Ecto neural progenitor cell (in vitro differentiated cells): Measurements from ENCODE around the gene ZNF641.

Source experiments
- DNase-seq: peaks from one replicate; pipeline ENCODE4 v3.0.0-alpha.2; 2018; ENCODE audit warnings: low spot score

ZNF641 gene

DNA sequence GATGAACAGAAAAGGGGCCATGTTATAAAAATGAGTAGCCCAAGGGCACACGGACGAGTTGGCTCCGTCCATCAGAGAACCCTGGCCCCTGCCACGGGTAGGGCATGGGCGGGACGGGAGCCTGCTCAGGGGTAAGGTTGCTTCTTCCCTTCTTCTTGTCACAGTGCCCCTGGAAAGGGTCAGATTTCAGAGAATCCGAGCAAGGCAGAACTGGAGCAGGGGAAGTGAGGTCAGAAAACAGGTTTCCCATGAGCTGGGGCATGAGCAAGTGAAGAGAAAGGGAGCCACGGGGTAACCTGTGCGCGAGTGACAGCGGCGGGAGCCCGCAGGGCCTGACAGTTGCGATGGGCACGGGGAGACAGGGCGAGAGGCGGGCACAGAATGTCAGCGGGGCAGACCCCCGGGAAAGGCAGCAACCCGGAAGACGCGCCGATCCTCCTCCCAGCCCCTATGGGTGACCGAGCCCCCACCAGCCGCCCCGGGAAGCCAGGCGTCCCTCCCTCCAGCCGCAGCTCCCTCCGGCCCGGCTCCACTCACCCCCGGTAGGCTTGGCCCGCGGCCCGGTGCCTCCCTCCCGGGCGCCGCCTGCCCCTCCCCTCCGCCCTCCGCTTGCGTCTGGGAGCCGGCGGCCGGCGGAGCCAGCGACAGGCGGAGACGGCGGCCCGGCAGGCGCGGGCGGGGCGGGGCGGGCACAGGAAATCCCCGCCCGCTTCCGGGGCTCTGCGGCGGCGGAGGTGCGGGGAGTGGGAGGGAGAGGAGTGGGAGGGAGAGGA lies at the start of gene ZNF641:
TSS of gene ZNF641 (minus strand) at position 671 of the 773 bp plus-strand sequence. CDS start 2,829 bp downstream, outside the sequence.
- DNase-seq, result peak; percentile 92

DNA sequence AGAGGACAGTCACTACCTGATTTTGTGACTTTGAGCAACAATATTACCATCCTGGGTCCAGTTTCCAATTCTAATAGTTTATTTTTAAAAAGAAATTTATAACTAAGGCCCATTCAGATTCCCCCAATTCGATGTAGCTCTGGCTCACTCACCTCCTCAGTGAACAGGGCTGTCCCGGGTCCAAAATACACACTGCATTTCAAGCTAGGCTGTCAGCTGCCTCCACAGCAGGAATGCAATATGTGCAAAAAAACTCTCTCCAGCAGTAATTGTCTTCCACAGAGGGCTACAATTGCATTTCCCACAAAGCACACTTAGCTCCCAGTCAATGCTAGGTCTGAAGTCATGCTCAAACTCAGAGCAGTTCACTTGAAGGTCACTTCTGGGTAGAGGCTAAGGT lies 39.3 kb upstream of the ZNF641 start:
- no peak for DNase-seq

DNA sequence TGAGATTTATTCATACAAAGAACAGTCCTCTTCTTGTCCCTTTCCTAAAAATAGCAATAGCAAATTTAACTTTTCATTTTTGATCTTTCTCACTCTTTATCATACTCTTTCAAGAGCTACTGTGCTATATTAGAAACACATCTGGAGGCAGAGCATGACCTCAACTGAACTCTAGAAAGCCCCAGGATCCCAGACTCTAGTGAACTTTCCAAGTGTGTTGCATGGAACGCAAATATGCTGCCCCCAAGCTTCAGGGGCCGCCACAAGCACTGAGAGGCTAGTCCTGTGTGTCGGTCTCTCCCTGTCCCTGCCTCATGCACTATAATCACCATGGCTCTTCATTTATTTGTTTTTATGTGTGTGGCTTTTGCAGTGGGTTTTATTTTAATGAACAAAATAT lies 38.7 kb upstream of the ZNF641 start:
- DNase-seq, result no peak

DNA sequence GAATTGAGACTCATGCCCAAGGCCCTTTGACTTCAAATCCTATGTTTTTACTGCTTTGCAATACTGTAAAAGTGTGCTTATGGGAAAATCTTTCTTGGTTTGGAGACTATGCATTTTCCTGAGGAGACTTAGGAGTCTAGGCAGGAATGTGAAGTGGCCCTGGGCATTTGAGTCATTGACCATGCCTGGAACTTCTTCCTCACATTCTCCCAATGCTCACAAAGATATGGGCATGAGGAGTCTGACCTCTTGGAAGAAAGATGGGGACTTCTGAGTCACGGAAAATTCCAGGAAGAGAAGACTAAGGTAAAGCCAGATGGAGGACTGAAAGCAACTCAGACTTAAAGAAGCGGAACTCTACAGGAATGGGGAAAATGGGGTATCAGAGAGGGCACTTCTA lies 38.2 kb upstream of the ZNF641 start:
- DNase-seq, result no peak

DNA sequence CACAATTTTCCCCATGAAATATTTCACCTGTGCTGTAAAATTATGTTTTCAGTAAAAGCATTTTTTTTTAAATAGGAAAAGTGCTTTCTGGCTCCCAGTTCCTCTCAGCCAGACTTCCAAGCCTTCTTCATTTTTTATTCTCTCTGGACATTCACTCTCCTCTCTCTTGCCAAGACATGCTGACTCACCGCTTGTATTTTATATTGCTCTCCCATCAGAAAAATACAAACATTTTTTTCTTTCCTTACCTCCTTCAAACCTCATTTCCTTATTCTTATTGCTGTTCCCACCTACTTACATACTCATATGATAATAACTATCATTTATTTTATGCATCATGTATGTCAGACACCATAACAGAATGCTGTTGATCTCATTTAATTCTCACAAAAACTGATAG lies 37.7 kb upstream of the ZNF641 start:
- DNase-seq, result no peak

DNA sequence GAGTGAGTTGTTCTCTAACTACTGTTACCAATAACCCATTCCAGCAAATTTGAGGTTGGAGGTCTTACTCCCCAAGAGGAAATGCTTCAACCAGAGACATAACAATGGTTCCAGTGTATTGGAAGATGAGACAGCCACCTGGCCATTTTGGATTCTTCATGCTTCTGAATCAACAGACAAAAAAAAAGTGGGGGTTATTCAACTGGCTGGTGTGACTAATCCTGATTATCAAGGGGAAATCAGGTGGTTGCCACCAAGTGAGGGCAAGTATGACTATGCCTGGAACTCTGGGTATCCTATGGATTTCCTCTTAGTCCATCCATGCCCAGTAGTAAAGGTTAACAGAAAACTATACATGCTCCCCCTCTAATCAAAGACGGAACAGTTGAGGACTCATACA lies 29.9 kb upstream of the ZNF641 start:
- no peak for DNase-seq

DNA sequence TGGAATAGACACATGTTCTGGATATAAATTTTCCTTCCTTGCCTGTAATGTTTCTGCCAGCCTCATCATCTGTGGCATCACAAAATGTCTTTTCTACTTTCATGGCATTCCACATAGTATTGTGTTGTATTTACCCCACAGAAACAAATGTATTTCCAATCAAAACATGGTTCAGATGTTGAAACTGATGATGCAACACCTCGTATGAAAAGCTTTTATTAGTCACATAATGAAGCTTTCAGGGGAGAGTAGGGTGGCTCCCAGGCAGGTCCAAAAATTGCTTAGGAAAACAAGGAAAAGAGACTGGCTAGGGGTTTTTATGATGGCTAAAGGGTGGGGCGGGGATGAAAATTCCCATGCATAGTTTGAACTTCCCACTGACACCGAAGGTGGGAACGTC lies 29.1 kb upstream of the ZNF641 start:
- no peak for DNase-seq

DNA sequence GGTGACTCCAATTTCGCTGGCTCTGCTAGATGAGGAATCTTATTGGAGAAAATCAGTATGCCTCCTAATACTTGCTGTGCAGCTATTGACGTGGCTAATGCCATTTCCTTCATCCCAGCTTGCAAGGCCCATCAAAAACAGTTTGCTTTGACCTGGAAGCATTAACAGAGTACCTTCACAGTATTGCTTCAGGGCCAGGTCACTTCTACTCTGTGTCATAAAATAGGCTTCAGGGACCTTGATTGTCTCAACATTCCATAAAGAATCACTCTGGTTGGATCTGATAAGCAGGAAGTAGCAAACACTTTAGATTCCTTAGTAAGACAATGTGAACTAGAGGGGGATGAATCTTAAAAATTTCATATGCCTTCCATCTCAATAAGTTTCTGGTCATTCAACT lies 26.9 kb upstream of the ZNF641 start:
- no peak for DNase-seq

DNA sequence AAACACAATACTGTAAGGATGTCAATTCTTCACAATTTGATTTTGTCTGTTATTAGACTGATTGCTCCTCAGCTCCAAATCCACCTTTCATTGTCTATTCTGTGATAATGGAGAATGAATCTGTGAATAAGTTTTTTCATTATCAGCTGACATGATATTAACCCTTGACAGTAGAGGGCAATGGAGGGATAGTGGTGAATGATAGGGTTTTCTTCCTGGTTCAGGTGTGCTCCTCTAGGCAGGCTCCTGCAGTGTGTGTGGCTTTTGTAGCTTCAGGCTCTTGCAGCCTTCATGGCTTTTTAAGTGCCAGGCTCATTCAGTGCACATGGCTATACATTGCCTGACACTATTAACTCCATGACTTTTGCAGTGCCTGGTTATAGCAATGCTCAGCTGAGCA lies 23.4 kb upstream of the ZNF641 start:
- DNase-seq, result no peak

DNA sequence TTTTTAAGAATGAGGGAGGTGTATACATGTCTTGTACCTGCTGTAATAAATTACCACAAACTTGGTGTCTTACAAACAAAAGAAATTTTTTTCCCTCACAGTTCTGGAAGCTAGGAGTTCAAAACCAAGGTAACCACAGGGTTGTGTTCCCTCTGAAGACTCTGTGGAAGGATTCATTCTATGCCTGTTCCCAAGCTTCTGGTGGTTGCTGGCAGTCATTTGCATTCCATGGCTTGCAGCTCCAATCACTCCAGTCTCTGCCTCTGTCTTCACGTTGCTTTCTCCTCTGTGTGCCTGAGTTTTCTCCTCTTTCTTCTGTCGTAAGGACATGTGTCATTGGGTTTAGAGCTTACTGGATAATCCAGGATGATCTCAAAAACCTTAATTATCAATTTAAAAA lies 15.4 kb upstream of the ZNF641 start:
- peak; percentile 41 for DNase-seq

DNA sequence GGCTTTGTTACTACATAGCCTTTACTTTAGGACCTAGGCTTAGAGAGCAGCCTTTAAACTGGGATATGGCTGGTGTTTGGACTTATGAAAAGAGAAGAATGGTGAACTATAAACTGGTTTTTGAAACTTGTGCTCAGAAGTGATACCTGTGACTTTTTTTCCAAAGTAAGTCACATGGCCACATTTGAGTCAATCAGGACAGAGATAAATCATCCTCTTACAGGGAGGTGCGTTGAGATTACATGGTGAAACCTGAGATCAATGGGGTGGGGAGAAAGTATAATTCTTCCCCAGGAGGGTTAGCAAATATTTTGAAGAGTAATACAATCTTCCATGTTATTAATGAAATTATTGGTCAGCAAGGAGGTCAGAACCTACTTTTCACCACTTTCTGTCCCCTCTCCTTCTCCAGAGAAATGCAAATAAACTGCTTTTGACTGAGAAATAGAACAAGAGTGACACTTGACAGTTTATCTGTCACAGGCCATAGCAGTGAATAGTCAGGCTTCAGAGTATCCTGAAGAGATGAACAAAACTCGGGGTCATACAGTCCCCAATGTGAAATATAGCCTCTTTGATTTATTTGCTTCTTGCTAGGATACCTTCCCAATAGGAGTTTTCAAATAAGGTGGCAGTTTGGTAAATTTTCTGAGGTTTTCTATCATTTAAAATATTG lies 11.1 kb upstream of the ZNF641 start:
- peak; percentile 3 for DNase-seq

DNA sequence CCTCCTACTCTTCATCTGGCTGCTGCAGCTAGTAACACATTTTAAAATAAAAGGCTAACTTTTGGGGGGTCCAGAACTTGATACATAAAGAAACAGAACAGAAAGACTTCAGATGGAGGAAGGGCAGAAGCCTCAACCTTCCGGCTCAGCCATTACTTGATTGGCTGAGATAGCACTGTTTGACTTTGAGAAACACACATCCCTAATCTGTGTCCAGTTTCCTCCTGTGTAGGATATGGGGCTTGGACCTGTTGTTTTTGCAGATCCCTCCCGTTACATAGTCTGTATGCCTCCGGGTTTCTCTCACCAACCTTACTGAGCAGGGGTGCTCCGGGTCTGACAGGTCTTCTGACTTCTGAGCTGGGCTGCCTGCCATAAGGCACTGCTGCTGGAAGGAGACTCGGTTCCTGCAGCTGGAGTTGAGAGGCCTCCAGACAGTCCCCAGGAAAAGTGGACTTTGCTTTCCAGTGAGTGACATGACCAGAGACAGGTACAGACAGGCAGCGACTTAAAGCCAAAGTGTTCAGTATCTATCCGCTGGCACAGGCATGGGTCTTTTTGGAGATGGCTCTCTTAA lies 8.3 kb upstream of the ZNF641 start:
- peak; percentile 43 for DNase-seq

DNA sequence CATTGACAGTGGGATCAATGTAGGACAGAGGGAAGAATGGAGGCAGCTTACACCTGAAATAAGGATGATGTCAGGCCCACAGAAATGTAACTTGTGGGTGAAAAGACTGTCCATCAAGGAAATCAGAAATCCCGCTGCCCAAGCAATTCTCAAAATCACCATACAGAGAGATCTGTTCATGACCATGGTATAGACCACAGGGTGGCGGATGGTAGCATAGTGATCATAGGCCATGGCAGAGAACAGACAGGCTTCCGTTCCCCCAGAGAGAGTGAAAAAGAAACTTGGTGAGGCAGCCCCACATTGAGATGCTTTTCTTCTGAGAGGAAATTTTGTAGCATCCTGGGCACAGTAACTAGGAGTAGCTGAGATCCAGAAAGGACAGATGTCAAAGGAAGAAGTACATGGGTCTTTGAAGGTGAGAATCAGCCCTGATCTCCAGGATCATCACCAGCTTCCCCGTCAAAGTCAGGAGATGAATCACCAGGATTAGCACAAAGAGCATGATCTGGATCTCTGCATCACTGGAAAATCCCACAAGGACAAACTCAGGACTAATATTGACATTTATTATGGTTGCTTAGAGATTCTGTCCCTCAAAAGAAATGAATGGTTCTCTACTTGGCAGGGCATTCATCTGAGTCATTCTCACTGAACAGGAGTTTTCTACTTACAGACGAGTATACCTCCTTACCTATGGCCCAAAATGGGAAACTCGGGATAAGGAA lies 5.5 kb upstream of the ZNF641 start:
- DNase-seq, result peak; percentile 29

DNA sequence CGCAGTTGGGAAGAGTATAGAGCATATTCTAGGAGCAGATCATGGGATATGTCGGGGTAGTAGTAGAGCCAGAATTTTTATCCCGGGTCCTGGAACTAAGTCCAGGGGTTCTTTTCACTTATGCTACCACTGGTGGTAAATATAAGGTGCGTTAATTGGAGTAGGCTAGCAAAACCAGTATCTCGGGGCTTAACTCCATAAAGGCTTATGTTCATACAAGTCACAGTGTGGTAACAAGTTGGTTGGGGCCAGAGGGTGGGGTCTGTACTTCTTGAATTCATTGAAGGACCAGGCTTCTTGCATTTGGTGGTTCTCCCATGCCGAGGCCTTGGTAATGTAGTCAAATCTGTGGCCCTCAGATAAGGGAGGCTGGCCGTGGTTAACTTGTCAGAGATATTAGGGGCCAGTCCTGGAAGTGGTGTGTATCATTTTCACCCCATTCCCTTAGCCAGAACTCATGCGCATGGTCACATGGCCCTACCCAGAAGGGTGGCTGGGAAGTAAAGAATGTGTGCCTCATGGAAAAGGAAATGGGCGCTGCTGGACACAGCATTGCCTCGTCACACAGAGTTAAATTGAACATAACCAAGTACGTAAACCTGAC lies 1.5 kb upstream of the ZNF641 start:
- DNase-seq, result peak; percentile 44

DNA sequence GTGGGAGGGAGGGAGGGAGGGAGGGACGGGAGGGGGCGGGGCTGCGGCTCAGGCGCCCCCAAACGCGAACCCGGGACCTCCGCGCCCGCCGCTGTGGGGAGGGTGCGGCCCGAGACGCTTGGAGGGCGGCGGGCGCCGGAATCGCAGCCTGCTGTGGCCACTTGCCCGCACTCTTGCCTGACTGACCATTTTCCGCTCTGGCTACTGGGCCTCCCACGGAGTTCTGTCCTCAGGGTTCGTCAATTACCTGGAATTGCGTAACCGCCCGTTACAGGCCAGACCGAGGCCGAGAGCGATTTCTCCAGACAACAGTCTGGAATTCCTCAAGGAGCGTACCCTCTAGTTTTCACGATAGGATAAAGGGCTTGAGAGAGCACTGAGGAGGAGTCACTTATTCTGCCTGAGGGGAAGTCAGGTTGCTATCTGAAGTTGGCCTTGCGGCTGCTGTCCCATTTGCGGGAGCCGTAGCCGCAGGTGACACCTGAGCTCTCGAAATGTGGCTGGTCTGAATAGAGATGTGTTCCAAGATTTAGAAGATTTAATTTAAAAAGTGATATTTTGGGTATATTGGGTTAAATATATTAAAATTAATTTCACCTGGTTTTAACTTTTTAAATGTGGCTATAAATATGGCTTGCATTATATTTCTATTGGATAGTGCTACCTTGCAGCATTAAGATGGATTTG lies 446 bp upstream of the ZNF641 start:
- no peak for DNase-seq

DNA sequence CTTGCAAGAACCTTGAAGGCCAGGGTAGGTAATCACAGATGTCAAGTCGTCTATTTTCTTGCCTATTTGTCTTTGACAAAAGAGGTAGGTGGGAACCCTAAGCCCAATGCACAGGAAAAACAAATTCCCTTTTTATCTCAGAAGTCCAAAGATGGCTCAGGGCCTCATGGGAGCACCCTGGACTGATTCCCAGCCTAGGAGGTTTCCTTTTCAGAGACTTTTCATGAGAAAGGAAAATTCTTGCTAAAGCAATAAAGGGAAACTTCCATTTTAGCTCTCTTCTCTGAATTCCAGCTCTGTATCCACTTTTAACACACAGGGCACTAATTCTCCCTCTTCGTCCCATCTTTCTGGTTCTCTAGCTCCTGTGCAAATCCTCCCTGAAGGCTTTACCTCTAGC lies 1.2 kb downstream of the ZNF641 start:
- DNase-seq, result peak; percentile 22

DNA sequence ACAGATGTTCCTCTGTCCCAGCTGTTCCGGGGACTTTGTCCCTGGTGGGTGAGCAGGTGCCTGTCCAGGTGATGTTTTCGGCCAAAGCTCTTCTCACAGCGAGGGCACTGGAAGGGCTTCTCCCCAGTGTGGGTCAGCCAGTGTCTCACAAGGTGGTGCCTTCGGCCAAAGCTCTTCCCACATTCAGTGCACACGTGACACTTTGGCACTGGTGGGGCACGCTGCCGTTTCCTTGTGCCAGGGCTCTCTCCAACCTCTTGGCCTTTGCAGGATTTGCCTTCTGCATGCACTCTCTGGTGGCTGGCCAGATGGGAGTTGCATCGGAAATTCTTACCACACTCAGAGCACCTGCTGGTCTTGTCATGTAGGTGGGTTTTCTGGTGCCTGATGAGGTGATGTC lies 7.7 kb downstream of the ZNF641 start:
- peak; percentile 37 for DNase-seq

DNA sequence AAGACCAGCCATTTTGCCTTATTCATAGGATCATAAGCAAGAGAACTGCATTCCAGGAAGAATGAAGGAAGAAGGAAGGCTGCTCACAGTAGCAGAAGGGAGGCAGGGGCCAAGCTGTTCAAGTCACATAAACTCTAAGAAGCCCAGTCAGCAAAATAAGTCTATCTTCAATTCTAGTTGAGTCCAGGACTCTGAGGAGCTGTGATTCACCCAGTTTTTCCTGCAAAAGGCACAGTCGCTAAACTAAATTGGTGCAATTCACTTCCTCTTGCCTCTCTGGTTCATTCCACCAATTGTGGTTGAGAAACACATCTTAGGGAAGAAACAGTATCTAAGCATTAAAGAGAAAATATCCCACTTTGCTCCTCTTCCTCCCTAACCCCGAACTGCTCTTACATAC lies 9.8 kb downstream of the ZNF641 start:
- DNase-seq, result peak; percentile 9

DNA sequence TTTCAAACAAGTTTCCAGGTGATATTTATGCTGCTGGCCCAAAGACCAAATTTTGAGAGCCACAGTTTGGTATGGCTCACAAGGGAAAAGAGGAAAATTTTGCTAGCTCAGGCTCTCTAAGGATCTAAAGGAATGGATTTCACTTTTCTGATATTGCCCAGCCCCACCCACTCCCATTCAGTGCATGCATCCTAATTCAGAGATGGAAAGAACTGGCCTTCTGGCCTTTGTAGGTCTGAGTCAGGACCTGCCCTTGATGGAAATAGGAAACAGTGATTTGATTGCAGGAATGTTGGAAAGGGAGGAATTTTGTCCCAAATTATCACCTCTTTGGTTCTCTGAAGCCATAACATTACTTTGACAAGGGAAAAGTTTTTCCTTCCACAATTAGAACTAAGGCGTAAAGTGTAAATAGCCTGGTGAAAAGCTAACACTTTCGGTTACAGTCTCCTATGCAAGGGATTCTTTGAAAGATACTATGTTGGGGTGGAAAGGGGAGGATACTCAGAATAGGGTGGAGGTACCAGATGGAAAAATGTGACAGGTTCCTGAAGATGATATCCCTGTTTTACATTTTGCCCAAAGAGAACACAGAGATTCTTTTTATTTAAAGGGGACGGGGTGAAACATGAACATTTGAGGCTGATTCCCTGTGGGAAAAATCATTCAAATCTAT lies 11.1 kb downstream of the ZNF641 start:
- DNase-seq, result no peak

DNA sequence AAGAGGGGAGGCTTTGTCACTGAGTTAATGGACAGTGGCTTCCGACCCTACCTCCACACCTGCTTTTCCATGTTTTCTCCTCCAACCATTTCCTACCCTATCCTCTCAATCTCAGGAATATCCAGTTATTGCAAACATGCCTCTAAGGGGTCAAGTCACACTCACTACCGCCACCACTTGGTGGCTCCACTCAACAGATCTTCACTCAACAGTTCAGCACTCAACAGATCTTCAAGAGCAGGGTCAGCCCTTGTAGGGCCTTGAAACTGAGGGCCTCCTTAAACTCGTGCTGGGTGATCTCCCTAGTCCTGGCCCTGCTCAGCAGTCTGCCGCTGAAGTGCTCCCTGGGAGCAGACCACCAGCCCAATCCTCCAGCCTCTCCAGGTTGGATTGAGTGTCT lies 14.2 kb downstream of the ZNF641 start:
- DNase-seq, result no peak

DNA sequence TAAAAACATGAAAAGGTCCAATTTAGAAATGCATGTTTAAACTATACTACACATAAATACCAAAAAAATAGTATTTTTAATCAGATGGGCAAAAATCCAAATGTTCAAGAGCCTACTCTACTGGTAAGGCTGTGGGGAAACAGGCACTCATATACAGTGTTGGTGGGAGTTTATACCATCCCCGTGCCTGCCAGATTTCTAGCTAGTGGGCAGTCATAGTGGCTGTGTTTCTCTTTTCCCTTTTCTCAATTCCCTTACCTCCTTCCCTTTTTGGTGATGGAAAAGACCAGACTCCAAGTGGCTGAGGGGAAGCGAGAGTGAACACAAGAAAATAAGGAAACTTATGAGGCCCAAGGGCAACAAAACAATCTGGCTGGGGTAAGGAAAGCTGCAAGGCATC lies 14.7 kb downstream of the ZNF641 start:
- no peak for DNase-seq
